CD4-positive, alpha-beta T cell (primary cell): ENCODE measurements around the gene GTF2A1L. TPM values are rescaled to one million over a fixed set of nuclear protein-coding genes. Genes with fewer than 3 reads are reported as not detected.
"Not testable (repeated sequence)": the region's sequence is repeated elsewhere in the genome, so short reads cannot be mapped to it uniquely, and the experiment has no call there.

Source experiments
- ATAC-seq: fragments of 200-7000 bp; cut with Tn5 transposase; one replicate; pipeline ENCODE4 v1.10.0; 2022; ENCODE audit warnings: mild to moderate bottlenecking; ENCODE audit not compliant: poor library complexity
- CTCF ChIA-PET: fragments of 350-600 bp; sonication (Branson Sonifier 250); formaldehyde crosslinking; loops from one replicate; lab custom pipeline; 2021; ENCODE audit warnings: antibody characterized with exemption, inconsistent platforms; lab: Charles Lee
- POLR2A ChIA-PET: fragments of 350-600 bp; sonication (Branson Sonifier 250); formaldehyde crosslinking; loops from one replicate; lab custom pipeline; 2021; ENCODE audit warnings: antibody characterized with exemption, inconsistent platforms; lab: Charles Lee
- DNase-seq, 14 experiments: peaks; one replicate each; pipeline ENCODE4 v3.0.0-alpha.2; 2013 to 2020; ENCODE audit warnings: mixed read lengths in 2 of 14
- H3K27ac ChIP-seq, 2 donors: one replicate each; pipeline versions ENCODE4 v1.5.1 to v1.7.0; 2013; ENCODE audit warnings: low read length in 2 of 2, low read depth in 1 of 2, mild to moderate bottlenecking in 1 of 2
- H3K27me3 ChIP-seq, 2 experiments: 1 replicate in 1 of 2; 2 replicates in 1 of 2; pipeline versions ENCODE4 v1.6.1 to v1.7.0; 2013; ENCODE audit warnings: low read length in 2 of 2, control low read depth in 1 of 2, mild to moderate bottlenecking in 1 of 2, moderate library complexity in 1 of 2; ENCODE audit not compliant: insufficient read depth in 2 of 2, control insufficient read depth in 1 of 2
- H3K36me3 ChIP-seq: one replicate; pipeline ENCODE4 v1.6.1; 2013; ENCODE audit warnings: low read length, control low read depth; ENCODE audit not compliant: insufficient read depth
- H3K4me1 ChIP-seq: one replicate; pipeline ENCODE4 v1.6.1; 2013; ENCODE audit warnings: low read length, control low read depth; ENCODE audit not compliant: insufficient read depth
- H3K4me3 ChIP-seq: one replicate; pipeline ENCODE4 v1.5.1; 2013; ENCODE audit warnings: mild to moderate bottlenecking, low read length, moderate library complexity
- H3K9me3 ChIP-seq, 2 experiments: 1 replicate in 1 of 2; 2 replicates in 1 of 2; pipeline versions ENCODE4 v1.6.1 to v1.7.0; 2013; ENCODE audit warnings: low read length in 2 of 2, mild to moderate bottlenecking in 2 of 2, control low read depth in 1 of 2, moderate library complexity in 1 of 2; ENCODE audit not compliant: control insufficient read depth in 1 of 2, insufficient read depth in 1 of 2
- H3K27ac Mint-ChIP-seq: one replicate; pipeline ENCODE4 v1.8.0; 2020; ENCODE audit warnings: mixed read lengths
- H3K27me3 Mint-ChIP-seq: one replicate; pipeline ENCODE4 v1.8.0; 2021; ENCODE audit warnings: mixed read lengths
- H3K36me3 Mint-ChIP-seq: one replicate; pipeline ENCODE4 v1.8.0; 2021; ENCODE audit warnings: low read depth, mixed read lengths
- H3K4me1 Mint-ChIP-seq: one replicate; pipeline ENCODE4 v1.8.0; 2021; ENCODE audit warnings: low read depth, mixed read lengths
- H3K4me3 Mint-ChIP-seq: one replicate; pipeline ENCODE4 v1.8.0; 2020; ENCODE audit warnings: mild to moderate bottlenecking, mixed read lengths
- H3K9me3 Mint-ChIP-seq: one replicate; pipeline ENCODE4 v1.8.0; 2020; ENCODE audit warnings: mixed read lengths
- intact Hi-C, 2 experiments: fragments of 100-400 bp; cut with DNase I in 1 of 2; cut with micrococcal nuclease in 1 of 2; formaldehyde crosslinking; loops; one replicate each; pipeline versions ENCODE4 v1.15.1 to v1.9.0; 2023 to 2025; cut with DNase I, micrococcal nuclease
- total RNA-seq, 174 experiments: library from RNA in 2 of 174; stranded (reverse) in 2 of 174; gene quantifications; one replicate each; pipeline ENCODE4 v1.2.3 and lab custom pipeline; 2021 to 2026
- TF ChIP-seq, protein P1 (sequence below): fragments of 200-600 bp; IDR thresholded peaks from one replicate; pipeline ENCODE4 v1.8.0; 2022; ENCODE audit warnings: antibody characterized with exemption, mild to moderate bottlenecking

The GTF2A1L gene
- total RNA-seq, 2 experiments from 2014 or later: not detected

DNA sequence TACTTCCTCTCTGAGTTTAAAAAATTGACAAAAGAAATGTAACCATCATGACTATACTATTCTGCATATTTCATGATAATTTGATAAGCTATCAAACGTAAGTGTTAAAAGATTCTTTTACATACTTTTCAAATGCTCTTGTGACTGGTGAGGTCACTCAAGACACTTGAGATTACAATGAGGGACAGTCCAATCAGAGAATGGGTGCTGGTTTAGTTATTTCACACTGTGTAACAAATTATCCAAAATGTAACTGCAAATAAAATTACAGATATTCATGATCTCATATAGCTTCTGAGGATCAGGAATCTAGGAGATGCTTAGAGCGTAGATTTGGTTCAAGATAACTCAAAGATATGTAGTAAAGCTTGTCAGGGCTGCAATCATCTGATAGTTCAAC is 4.4 kb upstream of the GTF2A1L start:
- H3K4me3 Mint-ChIP-seq: no peak overlapping the region
- H3K27ac ChIP-seq: no peak overlapping the region
- no peak overlapping the region for H3K4me3 ChIP-seq
- no peaks in the 10 kb centered on the region for H3K4me1 Mint-ChIP-seq
- peaks cover 0 to 13% of the 10 kb centered on the region in 2 experiments for H3K9me3 ChIP-seq
- no peaks in the 10 kb centered on the region for H3K9me3 Mint-ChIP-seq
- POLR2A ChIA-PET: interaction anchor here (0.6 kb wide), 1 partner anchor 196 kb away, joined by 3 read pairs; no protein-coding TSS in a partner anchor
- CTCF ChIA-PET: no interaction called here
- no peaks in the 10 kb centered on the region for H3K36me3 Mint-ChIP-seq
- intact Hi-C loops: no loop called here
- peaks cover 0 to 2% of the 10 kb centered on the region in 2 experiments for H3K27me3 ChIP-seq
- no peak overlapping the region for H3K27ac Mint-ChIP-seq
- peaks cover 17% of the 10 kb centered on the region for H3K27me3 Mint-ChIP-seq
- ATAC-seq: no peak
- TF ChIP-seq, protein P1, sequence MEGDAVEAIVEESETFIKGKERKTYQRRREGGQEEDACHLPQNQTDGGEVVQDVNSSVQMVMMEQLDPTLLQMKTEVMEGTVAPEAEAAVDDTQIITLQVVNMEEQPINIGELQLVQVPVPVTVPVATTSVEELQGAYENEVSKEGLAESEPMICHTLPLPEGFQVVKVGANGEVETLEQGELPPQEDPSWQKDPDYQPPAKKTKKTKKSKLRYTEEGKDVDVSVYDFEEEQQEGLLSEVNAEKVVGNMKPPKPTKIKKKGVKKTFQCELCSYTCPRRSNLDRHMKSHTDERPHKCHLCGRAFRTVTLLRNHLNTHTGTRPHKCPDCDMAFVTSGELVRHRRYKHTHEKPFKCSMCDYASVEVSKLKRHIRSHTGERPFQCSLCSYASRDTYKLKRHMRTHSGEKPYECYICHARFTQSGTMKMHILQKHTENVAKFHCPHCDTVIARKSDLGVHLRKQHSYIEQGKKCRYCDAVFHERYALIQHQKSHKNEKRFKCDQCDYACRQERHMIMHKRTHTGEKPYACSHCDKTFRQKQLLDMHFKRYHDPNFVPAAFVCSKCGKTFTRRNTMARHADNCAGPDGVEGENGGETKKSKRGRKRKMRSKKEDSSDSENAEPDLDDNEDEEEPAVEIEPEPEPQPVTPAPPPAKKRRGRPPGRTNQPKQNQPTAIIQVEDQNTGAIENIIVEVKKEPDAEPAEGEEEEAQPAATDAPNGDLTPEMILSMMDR: no peak
- DNase-seq: no peak
- no peaks in the 10 kb centered on the region for H3K36me3 ChIP-seq
- H3K4me1 ChIP-seq: no peaks in the 10 kb centered on the region

DNA sequence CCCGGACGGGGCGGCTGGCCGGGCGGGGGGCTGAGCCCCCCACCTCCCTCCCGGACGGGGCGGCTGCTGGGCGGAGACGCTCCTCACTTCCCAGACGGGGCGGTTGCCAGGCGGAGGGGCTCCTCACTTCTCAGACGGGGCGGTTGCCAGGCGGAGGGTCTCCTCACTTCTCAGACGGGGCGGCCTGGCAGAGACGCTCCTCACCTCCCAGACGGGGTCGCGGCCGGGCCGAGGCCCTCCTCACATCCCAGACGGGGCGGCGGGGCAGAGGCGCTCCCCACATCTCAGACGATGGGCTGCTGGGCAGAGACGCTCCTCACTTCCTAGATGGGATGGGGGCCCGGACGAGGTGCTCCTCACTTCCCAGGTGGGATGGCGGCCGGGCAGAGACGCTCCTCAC is 3.1 kb upstream of the GTF2A1L start:
- peaks cover 0 to 13% of the 10 kb centered on the region in 2 experiments for H3K9me3 ChIP-seq
- CTCF ChIA-PET, POLR2A ChIA-PET, H3K4me3 ChIP-seq, H3K27ac ChIP-seq, H3K4me3 Mint-ChIP-seq, H3K4me1 Mint-ChIP-seq, DNase-seq, H3K36me3 Mint-ChIP-seq, H3K36me3 ChIP-seq, intact Hi-C loops, ATAC-seq, H3K27me3 ChIP-seq, H3K27ac Mint-ChIP-seq, H3K9me3 Mint-ChIP-seq, H3K4me1 ChIP-seq: not testable (repeated sequence)
- peaks cover 13% of the 10 kb centered on the region for H3K27me3 Mint-ChIP-seq

DNA sequence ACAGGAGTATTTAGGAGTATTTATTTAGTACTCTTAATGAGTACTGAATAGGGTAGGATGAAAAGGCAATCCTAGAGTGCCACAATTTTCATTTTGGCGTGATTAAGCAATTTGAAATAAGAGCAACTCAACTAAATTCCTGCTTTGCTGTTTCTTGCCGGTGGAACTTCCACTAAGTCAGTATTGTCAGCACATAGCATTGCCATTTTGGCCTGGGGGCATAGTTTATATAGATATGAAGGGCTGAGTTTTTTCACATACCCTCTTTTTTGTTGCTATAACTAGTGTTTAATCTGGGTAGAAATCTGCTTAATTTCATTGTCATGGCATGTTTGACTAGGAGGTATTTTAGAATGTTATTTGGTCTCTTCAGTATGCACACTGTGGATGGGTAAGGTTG is 1.9 kb downstream of the GTF2A1L start:
- Histone ChIP-seq H3K4me3 (no peak overlapping the region), H3K4me1 (no peaks in the 10 kb centered on the region), H3K36me3 (no peaks in the 10 kb centered on the region), H3K27ac (no peak overlapping the region), H3K27me3 (no peaks in the 10 kb centered on the region), H3K9me3 (peaks cover 0 to 12% of the 10 kb centered on the region in 2 experiments)
- ATAC-seq (no peak), DNase-seq (no peak)
- Mint-ChIP-seq H3K9me3 (no peaks in the 10 kb centered on the region), H3K36me3 (no peaks in the 10 kb centered on the region), H3K27me3 (peaks cover 5% of the 10 kb centered on the region), H3K27ac (no peak overlapping the region), H3K4me1 (no peaks in the 10 kb centered on the region), H3K4me3 (no peak overlapping the region)
- intact Hi-C loops: no loop called here
- CTCF ChIA-PET: no interaction called here
- TF ChIP-seq, protein P1: no peak
- POLR2A ChIA-PET: no interaction called here

DNA sequence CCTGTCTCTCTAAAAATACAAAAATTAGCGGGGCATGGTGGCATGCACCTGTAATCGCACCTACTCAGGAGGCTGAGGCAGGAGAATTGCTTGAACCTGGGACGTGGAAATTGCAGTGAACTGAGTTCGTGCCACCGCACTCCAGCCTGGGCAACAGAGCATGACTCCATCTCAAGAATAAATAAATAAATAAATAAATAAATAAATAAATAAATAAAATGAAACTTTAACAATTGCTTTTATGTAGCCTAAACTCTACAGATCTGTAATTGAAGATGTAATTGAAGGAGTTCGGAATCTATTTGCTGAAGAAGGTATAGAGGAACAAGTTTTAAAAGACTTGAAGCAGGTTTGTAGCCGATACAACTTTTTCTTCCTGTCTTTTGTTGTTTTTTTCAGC is 2.9 kb downstream of the GTF2A1L start:
- H3K27ac Mint-ChIP-seq: no peak overlapping the region
- no peaks in the 10 kb centered on the region for H3K9me3 Mint-ChIP-seq
- ChIA-PET CTCF (no interaction called here), POLR2A (no interaction called here)
- no peaks in the 10 kb centered on the region for H3K36me3 Mint-ChIP-seq
- Histone ChIP-seq H3K36me3 (no peaks in the 10 kb centered on the region), H3K4me1 (no peaks in the 10 kb centered on the region), H3K9me3 (peaks cover 0 to 5% of the 10 kb centered on the region in 2 experiments), H3K4me3 (no peak overlapping the region), H3K27me3 (no peaks in the 10 kb centered on the region), H3K27ac (no peak overlapping the region)
- no peak for DNase-seq
- intact Hi-C loops: no loop called here
- H3K4me3 Mint-ChIP-seq: no peak overlapping the region
- TF ChIP-seq, protein P1: no peak
- no peaks in the 10 kb centered on the region for H3K4me1 Mint-ChIP-seq
- H3K27me3 Mint-ChIP-seq: peaks cover 5% of the 10 kb centered on the region
- no peak for ATAC-seq

DNA sequence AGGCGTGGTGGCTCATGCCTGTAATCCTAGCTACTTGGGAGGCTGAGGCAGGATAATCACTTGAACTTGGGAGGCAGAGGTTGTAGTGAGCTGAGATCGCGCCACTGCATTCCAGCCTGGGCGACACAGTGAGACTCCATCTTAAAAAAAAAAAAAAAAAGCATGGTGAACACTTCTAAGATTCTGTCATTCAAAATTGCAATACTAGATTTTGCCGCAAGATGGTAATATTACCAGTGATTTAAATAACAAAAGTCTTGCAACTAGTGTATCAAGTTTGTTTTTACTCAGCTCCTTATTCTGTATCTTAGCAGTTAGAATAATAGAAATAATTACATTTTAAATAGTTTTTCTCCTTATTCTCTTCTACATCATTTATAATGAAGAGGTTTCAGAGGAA is 5.0 kb downstream of the GTF2A1L start:
- H3K4me1 Mint-ChIP-seq, H3K27me3 ChIP-seq, H3K4me3 Mint-ChIP-seq, ATAC-seq, H3K9me3 ChIP-seq, POLR2A ChIA-PET, H3K9me3 Mint-ChIP-seq, H3K36me3 Mint-ChIP-seq, H3K27ac ChIP-seq, H3K27me3 Mint-ChIP-seq, DNase-seq, H3K27ac Mint-ChIP-seq, intact Hi-C loops, H3K4me1 ChIP-seq, H3K36me3 ChIP-seq, H3K4me3 ChIP-seq: not testable (repeated sequence)
- CTCF ChIA-PET: interaction anchor here (0.6 to 0.7 kb wide), 2 partner anchors 148 to 946 kb away, joined by 3 to 4 read pairs; no protein-coding TSS in a partner anchor
